H1 (cell line): ENCODE data around the gene ZMYM2. TPM values are rescaled to one million over a fixed set of nuclear protein-coding genes. Genes with fewer than 3 reads are reported as not detected.

Experiments used
- BCL11A ChIP-seq, 2 experiments: IDR thresholded peaks; one replicate each; pipeline ENCODE4 v1.6.1; 2011; ENCODE audit warnings: low read depth in 2 of 2, low read length in 2 of 2, mild to moderate bottlenecking in 2 of 2
- MAFK ChIP-seq: IDR thresholded peaks from 2 replicates; pipeline ENCODE4 v1.6.1; 2012; ENCODE audit warnings: low read depth, mild to moderate bottlenecking, improper control_type of control experiment, low read length
- PHF8 ChIP-seq: fragments of 200-600 bp; sonication (generic); conservative IDR thresholded peaks from 2 replicates; pipeline ENCODE4 v1.7.1; 2012; ENCODE audit warnings: low read depth, mild to moderate bottlenecking, inconsistent platforms, low read length, moderate library complexity
- SP2 ChIP-seq: IDR thresholded peaks from 2 replicates; pipeline ENCODE4 v1.6.1; 2012; ENCODE audit warnings: mild to moderate bottlenecking, low read length, inconsistent platforms
- TCF12 ChIP-seq: IDR thresholded peaks from 2 replicates; pipeline ENCODE4 v1.6.1; 2011; ENCODE audit warnings: low read depth, mild to moderate bottlenecking, low read length
- polyA plus RNA-seq, 7 experiments: library from polyadenylated mRNA; depleted of rRNA in 3 of 7; stranded (reverse) in 5 of 7; unstranded in 2 of 7; fragments of >200 nt in 5 of 7; fragments of 200-250 nt in 2 of 7; gene quantifications; 1 replicate in 5 of 7; 2 replicates in 1 of 7; 4 replicates in 1 of 7; pipeline versions ENCODE4 v1.2.1 to v1.2.3, GENCODE V29; 2011 to 2013; ENCODE audit warnings: missing spikeins in 2 of 7, mixed read lengths in 2 of 7
- total RNA-seq: library from RNA; stranded (reverse); fragmentation: NEBNext Ultra II Directional; extraction: Animal tissue kit (Norgen Biotek cat#: 25700); gene quantifications from 2 replicates; pipeline ENCODE4 v1.2.1, GENCODE V29; 2021
- TF ChIP-seq, protein P1 (sequence below): fragments of 300-600 bp; sonication (generic); IDR thresholded peaks from 2 replicates; pipeline ENCODE4 v1.7.1; 2012; ENCODE audit warnings: low read length, moderate library complexity, mild to moderate bottlenecking, inconsistent platforms; ENCODE audit not compliant: insufficient replicate concordance
- TF ChIP-seq, protein P2 (sequence below), 3 experiments: IDR thresholded peaks; 1 replicate in 2 of 3; 2 replicates in 1 of 3; pipeline versions ENCODE4 v1.5.1 to v1.6.1; 2011; ENCODE audit warnings: low read length in 3 of 3, mild to moderate bottlenecking in 3 of 3, inconsistent platforms in 2 of 3, low read depth in 1 of 3, moderate library complexity in 1 of 3; ENCODE audit not compliant: insufficient read depth in 1 of 3; ENCODE audit errors: control extremely low read depth in 1 of 3

ZMYM2 gene
- total and polyA plus RNA-seq, 2 of the 8 experiments (the other 6 are each of a cell fraction or from before 2014, with no cell fraction given): 41.2 to 159 TPM

DNA sequence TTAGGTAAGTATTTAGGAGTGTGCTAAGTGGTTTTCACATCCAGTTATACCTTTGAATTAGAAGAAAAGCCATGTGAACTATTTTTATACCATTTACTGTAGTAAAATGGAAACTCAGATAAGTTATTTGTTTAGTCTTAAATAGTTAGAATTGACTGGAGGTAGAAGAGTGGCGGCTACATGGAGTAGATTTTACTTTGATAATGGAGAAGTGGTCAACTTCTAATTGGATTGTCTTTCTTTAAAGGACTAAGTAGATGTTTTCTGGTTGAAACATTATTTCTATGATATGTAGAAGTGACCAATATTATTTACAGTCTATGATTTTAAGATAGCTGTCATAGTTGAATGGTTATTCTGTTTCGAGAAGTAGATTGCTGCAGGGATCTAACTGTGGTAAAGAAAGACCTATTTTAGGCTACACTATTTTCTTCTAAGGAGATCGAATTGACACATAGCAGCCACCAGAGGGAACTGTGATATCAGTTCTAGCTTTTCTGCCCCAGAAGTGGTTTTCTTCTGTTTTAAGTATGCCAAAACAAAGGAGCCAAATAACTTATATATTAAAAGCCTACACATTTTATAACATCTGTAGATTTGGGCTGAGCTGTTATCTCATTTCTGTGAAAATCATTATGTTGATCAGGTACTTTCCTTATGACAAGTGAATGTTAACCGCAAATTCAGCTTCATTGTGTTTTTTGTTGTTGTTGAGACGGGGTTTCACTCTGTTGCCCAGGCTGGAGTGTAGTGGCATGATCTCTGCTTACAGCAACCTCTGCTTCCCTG lies 26.1 kb downstream of the ZMYM2 start (continued):
- TF ChIP-seq, protein P1, sequence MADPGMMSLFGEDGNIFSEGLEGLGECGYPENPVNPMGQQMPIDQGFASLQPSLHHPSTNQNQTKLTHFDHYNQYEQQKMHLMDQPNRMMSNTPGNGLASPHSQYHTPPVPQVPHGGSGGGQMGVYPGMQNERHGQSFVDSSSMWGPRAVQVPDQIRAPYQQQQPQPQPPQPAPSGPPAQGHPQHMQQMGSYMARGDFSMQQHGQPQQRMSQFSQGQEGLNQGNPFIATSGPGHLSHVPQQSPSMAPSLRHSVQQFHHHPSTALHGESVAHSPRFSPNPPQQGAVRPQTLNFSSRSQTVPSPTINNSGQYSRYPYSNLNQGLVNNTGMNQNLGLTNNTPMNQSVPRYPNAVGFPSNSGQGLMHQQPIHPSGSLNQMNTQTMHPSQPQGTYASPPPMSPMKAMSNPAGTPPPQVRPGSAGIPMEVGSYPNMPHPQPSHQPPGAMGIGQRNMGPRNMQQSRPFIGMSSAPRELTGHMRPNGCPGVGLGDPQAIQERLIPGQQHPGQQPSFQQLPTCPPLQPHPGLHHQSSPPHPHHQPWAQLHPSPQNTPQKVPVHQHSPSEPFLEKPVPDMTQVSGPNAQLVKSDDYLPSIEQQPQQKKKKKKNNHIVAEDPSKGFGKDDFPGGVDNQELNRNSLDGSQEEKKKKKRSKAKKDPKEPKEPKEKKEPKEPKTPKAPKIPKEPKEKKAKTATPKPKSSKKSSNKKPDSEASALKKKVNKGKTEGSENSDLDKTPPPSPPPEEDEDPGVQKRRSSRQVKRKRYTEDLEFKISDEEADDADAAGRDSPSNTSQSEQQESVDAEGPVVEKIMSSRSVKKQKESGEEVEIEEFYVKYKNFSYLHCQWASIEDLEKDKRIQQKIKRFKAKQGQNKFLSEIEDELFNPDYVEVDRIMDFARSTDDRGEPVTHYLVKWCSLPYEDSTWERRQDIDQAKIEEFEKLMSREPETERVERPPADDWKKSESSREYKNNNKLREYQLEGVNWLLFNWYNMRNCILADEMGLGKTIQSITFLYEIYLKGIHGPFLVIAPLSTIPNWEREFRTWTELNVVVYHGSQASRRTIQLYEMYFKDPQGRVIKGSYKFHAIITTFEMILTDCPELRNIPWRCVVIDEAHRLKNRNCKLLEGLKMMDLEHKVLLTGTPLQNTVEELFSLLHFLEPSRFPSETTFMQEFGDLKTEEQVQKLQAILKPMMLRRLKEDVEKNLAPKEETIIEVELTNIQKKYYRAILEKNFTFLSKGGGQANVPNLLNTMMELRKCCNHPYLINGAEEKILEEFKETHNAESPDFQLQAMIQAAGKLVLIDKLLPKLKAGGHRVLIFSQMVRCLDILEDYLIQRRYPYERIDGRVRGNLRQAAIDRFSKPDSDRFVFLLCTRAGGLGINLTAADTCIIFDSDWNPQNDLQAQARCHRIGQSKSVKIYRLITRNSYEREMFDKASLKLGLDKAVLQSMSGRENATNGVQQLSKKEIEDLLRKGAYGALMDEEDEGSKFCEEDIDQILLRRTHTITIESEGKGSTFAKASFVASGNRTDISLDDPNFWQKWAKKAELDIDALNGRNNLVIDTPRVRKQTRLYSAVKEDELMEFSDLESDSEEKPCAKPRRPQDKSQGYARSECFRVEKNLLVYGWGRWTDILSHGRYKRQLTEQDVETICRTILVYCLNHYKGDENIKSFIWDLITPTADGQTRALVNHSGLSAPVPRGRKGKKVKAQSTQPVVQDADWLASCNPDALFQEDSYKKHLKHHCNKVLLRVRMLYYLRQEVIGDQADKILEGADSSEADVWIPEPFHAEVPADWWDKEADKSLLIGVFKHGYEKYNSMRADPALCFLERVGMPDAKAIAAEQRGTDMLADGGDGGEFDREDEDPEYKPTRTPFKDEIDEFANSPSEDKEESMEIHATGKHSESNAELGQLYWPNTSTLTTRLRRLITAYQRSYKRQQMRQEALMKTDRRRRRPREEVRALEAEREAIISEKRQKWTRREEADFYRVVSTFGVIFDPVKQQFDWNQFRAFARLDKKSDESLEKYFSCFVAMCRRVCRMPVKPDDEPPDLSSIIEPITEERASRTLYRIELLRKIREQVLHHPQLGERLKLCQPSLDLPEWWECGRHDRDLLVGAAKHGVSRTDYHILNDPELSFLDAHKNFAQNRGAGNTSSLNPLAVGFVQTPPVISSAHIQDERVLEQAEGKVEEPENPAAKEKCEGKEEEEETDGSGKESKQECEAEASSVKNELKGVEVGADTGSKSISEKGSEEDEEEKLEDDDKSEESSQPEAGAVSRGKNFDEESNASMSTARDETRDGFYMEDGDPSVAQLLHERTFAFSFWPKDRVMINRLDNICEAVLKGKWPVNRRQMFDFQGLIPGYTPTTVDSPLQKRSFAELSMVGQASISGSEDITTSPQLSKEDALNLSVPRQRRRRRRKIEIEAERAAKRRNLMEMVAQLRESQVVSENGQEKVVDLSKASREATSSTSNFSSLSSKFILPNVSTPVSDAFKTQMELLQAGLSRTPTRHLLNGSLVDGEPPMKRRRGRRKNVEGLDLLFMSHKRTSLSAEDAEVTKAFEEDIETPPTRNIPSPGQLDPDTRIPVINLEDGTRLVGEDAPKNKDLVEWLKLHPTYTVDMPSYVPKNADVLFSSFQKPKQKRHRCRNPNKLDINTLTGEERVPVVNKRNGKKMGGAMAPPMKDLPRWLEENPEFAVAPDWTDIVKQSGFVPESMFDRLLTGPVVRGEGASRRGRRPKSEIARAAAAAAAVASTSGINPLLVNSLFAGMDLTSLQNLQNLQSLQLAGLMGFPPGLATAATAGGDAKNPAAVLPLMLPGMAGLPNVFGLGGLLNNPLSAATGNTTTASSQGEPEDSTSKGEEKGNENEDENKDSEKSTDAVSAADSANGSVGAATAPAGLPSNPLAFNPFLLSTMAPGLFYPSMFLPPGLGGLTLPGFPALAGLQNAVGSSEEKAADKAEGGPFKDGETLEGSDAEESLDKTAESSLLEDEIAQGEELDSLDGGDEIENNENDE: peak; percentile 21
- TF ChIP-seq TCF12 (no peak), BCL11A (IDR thresholded peaks at IDR 0.05; ENCODE audit: low read depth in 2 of 2, low read length in 2 of 2) (no peak), SP2 (no peak), PHF8 (no peak), MAFK (no peak)
- TF ChIP-seq, protein P2, sequence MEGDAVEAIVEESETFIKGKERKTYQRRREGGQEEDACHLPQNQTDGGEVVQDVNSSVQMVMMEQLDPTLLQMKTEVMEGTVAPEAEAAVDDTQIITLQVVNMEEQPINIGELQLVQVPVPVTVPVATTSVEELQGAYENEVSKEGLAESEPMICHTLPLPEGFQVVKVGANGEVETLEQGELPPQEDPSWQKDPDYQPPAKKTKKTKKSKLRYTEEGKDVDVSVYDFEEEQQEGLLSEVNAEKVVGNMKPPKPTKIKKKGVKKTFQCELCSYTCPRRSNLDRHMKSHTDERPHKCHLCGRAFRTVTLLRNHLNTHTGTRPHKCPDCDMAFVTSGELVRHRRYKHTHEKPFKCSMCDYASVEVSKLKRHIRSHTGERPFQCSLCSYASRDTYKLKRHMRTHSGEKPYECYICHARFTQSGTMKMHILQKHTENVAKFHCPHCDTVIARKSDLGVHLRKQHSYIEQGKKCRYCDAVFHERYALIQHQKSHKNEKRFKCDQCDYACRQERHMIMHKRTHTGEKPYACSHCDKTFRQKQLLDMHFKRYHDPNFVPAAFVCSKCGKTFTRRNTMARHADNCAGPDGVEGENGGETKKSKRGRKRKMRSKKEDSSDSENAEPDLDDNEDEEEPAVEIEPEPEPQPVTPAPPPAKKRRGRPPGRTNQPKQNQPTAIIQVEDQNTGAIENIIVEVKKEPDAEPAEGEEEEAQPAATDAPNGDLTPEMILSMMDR (IDR thresholded peaks at IDR 0.05; ENCODE audit: control extremely low read depth in 1 of 3, insufficient read depth in 1 of 3, low read depth in 1 of 3, low read length in 3 of 3): peak in 2 of 3 experiments; percentile 44 to 68; a peak in 2 of 4 replicates
